Measurements from ENCODE around the gene TOX2.

The TOX2 gene

GRCh38 chr20:44102582-44102981 lies 187.9 kb downstream of the TOX2 start:
- H3K27me3 Mint-ChIP-seq, result peaks cover 21% of the 10 kb centered on the region
- no peak for DNase-seq (ENCODE audit: low spot score in 2 of 2)
- no peaks in the 10 kb centered on the region for H3K4me1 Mint-ChIP-seq
- no peak overlapping the region for H3K4me3 Mint-ChIP-seq
- H3K9me3 Mint-ChIP-seq, result peaks cover 6% of the 10 kb centered on the region
- no peak for ATAC-seq (ENCODE audit: low read depth)
- H3K27ac Mint-ChIP-seq, result no peak overlapping the region
- H3K36me3 Mint-ChIP-seq, result peaks cover 1% of the 10 kb centered on the region

GRCh38 chr20:44104798-44105517 lies 190.3 kb downstream of the TOX2 start:
- no peak for ATAC-seq (ENCODE audit: low read depth)
- Mint-ChIP-seq H3K4me3 (no peak overlapping the region), H3K27me3 (peaks cover 21% of the 10 kb centered on the region)

GRCh38 chr20:44106615-44107014 lies 192.0 kb downstream of the TOX2 start:
- DNase-seq (ENCODE audit: low spot score in 2 of 2) (no peak), ATAC-seq (ENCODE audit: low read depth) (no peak)
- peaks cover 22% of the 10 kb centered on the region for H3K27me3 Mint-ChIP-seq
- peaks cover 6% of the 10 kb centered on the region for H3K9me3 Mint-ChIP-seq
- H3K4me3 Mint-ChIP-seq, result no peak overlapping the region
- H3K4me1 Mint-ChIP-seq, result no peaks in the 10 kb centered on the region
- H3K27ac Mint-ChIP-seq, result no peak overlapping the region
- peaks cover 1% of the 10 kb centered on the region for H3K36me3 Mint-ChIP-seq

More at GRCh38 chr20:44104798-44105517, 190.3 kb downstream of the TOX2 start:
- no peak for DNase-seq (ENCODE audit: low spot score in 2 of 2)
- peaks cover 6% of the 10 kb centered on the region for H3K9me3 Mint-ChIP-seq
- H3K4me1 Mint-ChIP-seq, result no peaks in the 10 kb centered on the region
- peaks cover 1% of the 10 kb centered on the region for H3K36me3 Mint-ChIP-seq
- no peak overlapping the region for H3K27ac Mint-ChIP-seq

- no peaks in the 10 kb centered on the region for H3K4me1 Mint-ChIP-seq
- ATAC-seq (ENCODE audit: low read depth) (no peak), DNase-seq (ENCODE audit: low spot score in 2 of 2) (no peak)
- no peak overlapping the region for H3K4me3 Mint-ChIP-seq
- H3K27me3 Mint-ChIP-seq, result peaks cover 21% of the 10 kb centered on the region
- peaks cover 4% of the 10 kb centered on the region for H3K9me3 Mint-ChIP-seq
- no peak overlapping the region for H3K27ac Mint-ChIP-seq
- peaks cover 1% of the 10 kb centered on the region for H3K36me3 Mint-ChIP-seq
Measured at GRCh38 chr20:44109951-44110361, 195.3 kb downstream of the TOX2 start.

- Mint-ChIP-seq H3K36me3 (peaks cover 1% of the 10 kb centered on the region), H3K4me1 (no peaks in the 10 kb centered on the region), H3K27ac (no peak overlapping the region), H3K4me3 (no peak overlapping the region), H3K9me3 (peaks cover 4% of the 10 kb centered on the region), H3K27me3 (peaks cover 27% of the 10 kb centered on the region)
- ATAC-seq (ENCODE audit: low read depth) (no peak), DNase-seq (ENCODE audit: low spot score in 2 of 2) (no peak)
Measured at GRCh38 chr20:44110816-44111568, 196.3 kb downstream of the TOX2 start.

- no peak for DNase-seq (ENCODE audit: low spot score in 2 of 2)
- Mint-ChIP-seq H3K4me3 (no peak overlapping the region), H3K27me3 (peaks cover 29% of the 10 kb centered on the region)
Measured at GRCh38 chr20:44111712-44112335, 197.2 kb downstream of the TOX2 start.

GRCh38 chr20:44112456-44112855 lies 197.8 kb downstream of the TOX2 start:
- DNase-seq (ENCODE audit: low spot score in 2 of 2) (no peak), ATAC-seq (ENCODE audit: low read depth) (no peak)
- H3K9me3 Mint-ChIP-seq, result peaks cover 1% of the 10 kb centered on the region
- no peaks in the 10 kb centered on the region for H3K4me1 Mint-ChIP-seq
- no peak overlapping the region for H3K4me3 Mint-ChIP-seq
- peaks cover 1% of the 10 kb centered on the region for H3K36me3 Mint-ChIP-seq
- H3K27ac Mint-ChIP-seq, result no peak overlapping the region
- H3K27me3 Mint-ChIP-seq, result peaks cover 27% of the 10 kb centered on the region

More at GRCh38 chr20:44111712-44112335, 197.2 kb downstream of the TOX2 start:
- H3K9me3 Mint-ChIP-seq, result peaks cover 4% of the 10 kb centered on the region
- no peaks in the 10 kb centered on the region for H3K4me1 Mint-ChIP-seq
- peaks cover 1% of the 10 kb centered on the region for H3K36me3 Mint-ChIP-seq
- no peak overlapping the region for H3K27ac Mint-ChIP-seq
- no peak for ATAC-seq (ENCODE audit: low read depth)

- Mint-ChIP-seq H3K4me3 (no peak overlapping the region), H3K36me3 (no peaks in the 10 kb centered on the region), H3K27me3 (peaks cover 31% of the 10 kb centered on the region), H3K27ac (no peak overlapping the region), H3K4me1 (no peaks in the 10 kb centered on the region), H3K9me3 (no peaks in the 10 kb centered on the region)
- ATAC-seq (ENCODE audit: low read depth), result no peak
- no peak for DNase-seq (ENCODE audit: low spot score in 2 of 2)
Measured at GRCh38 chr20:44112889-44113617, 198.4 kb downstream of the TOX2 start.

GRCh38 chr20:44113618-44114376 lies 199.1 kb downstream of the TOX2 start:
- DNase-seq (ENCODE audit: low spot score in 2 of 2) (no peak), ATAC-seq (ENCODE audit: low read depth) (no peak)
- H3K27ac Mint-ChIP-seq, result no peak overlapping the region
- H3K9me3 Mint-ChIP-seq, result no peaks in the 10 kb centered on the region
- H3K36me3 Mint-ChIP-seq, result no peaks in the 10 kb centered on the region
- H3K4me3 Mint-ChIP-seq, result no peak overlapping the region
- no peaks in the 10 kb centered on the region for H3K4me1 Mint-ChIP-seq
- peaks cover 32% of the 10 kb centered on the region for H3K27me3 Mint-ChIP-seq

GRCh38 chr20:44115181-44115580 lies 200.5 kb downstream of the TOX2 start:
- DNase-seq (ENCODE audit: low spot score in 2 of 2) (no peak), ATAC-seq (ENCODE audit: low read depth) (no peak)
- H3K9me3 Mint-ChIP-seq, result no peaks in the 10 kb centered on the region
- H3K27me3 Mint-ChIP-seq, result peaks cover 27% of the 10 kb centered on the region
- no peak overlapping the region for H3K4me3 Mint-ChIP-seq
- no peaks in the 10 kb centered on the region for H3K36me3 Mint-ChIP-seq
- H3K4me1 Mint-ChIP-seq, result no peaks in the 10 kb centered on the region
- no peak overlapping the region for H3K27ac Mint-ChIP-seq

- DNase-seq (ENCODE audit: low spot score in 2 of 2) (no peak), ATAC-seq (ENCODE audit: low read depth) (no peak)
- Mint-ChIP-seq H3K27me3 (peaks cover 27% of the 10 kb centered on the region), H3K36me3 (no peaks in the 10 kb centered on the region), H3K4me1 (no peaks in the 10 kb centered on the region), H3K9me3 (no peaks in the 10 kb centered on the region), H3K4me3 (no peak overlapping the region), H3K27ac (no peak overlapping the region)
Measured at GRCh38 chr20:44115762-44116644, 201.4 kb downstream of the TOX2 start.

GRCh38 chr20:44117296-44118184 lies 202.9 kb downstream of the TOX2 start:
- Mint-ChIP-seq H3K9me3 (no peaks in the 10 kb centered on the region), H3K27ac (no peak overlapping the region), H3K36me3 (no peaks in the 10 kb centered on the region), H3K4me1 (no peaks in the 10 kb centered on the region), H3K27me3 (peaks cover 29% of the 10 kb centered on the region), H3K4me3 (no peak overlapping the region)
- ATAC-seq (ENCODE audit: low read depth) (no peak), DNase-seq (ENCODE audit: low spot score in 2 of 2) (no peak)
